Effector memory CD8-positive, alpha-beta T cell (primary cell): ENCODE measurements around the gene KRTCAP2.
"Not testable (repeated sequence)": the region's sequence is repeated elsewhere in the genome, so short reads cannot be mapped to it uniquely, and the experiment has no call there.

Experiments
- ATAC-seq: fragments of 150-1000 bp; cut with Tn5 transposase; replicated peaks from 2 replicates; pipeline ENCODE4 v1.10.0; 2021; ENCODE audit warnings: mild to moderate bottlenecking, moderate library complexity
- DNase-seq, 3 experiments: peaks; one replicate each; pipeline ENCODE4 v3.0.0; 2021
- H3K27ac Mint-ChIP-seq, 2 donors: one replicate each; pipeline ENCODE4 v1.8.0; 2022; ENCODE audit warnings: mild to moderate bottlenecking in 2 of 2, mixed read lengths in 2 of 2, moderate library complexity in 2 of 2
- H3K27me3 Mint-ChIP-seq, 2 donors: one replicate each; pipeline ENCODE4 v1.8.0; 2022; ENCODE audit warnings: mixed read lengths in 2 of 2
- H3K36me3 Mint-ChIP-seq: one replicate; pipeline ENCODE4 v1.8.0; 2022; ENCODE audit warnings: mild to moderate bottlenecking, moderate library complexity, mixed read lengths; ENCODE audit not compliant: insufficient read depth
- H3K4me1 Mint-ChIP-seq, 2 donors: one replicate each; pipeline ENCODE4 v1.8.0; 2022; ENCODE audit warnings: low read depth in 2 of 2, mixed read lengths in 2 of 2
- H3K4me3 Mint-ChIP-seq, 2 donors: one replicate each; pipeline ENCODE4 v1.8.0; 2022; ENCODE audit warnings: mild to moderate bottlenecking in 2 of 2, mixed read lengths in 2 of 2, moderate library complexity in 2 of 2
- H3K9me3 Mint-ChIP-seq, 2 donors: one replicate each; pipeline ENCODE4 v1.8.0; 2022; ENCODE audit warnings: mixed read lengths in 2 of 2
- total RNA-seq, 9 experiments: gene quantifications; one replicate each; lab custom pipeline; 2026; lab: John Stamatoyannopoulos, UW

KRTCAP2 gene
- total RNA-seq: 3.2 to 9.3 (median 4.3) reads per million in 9 experiments

DNA sequence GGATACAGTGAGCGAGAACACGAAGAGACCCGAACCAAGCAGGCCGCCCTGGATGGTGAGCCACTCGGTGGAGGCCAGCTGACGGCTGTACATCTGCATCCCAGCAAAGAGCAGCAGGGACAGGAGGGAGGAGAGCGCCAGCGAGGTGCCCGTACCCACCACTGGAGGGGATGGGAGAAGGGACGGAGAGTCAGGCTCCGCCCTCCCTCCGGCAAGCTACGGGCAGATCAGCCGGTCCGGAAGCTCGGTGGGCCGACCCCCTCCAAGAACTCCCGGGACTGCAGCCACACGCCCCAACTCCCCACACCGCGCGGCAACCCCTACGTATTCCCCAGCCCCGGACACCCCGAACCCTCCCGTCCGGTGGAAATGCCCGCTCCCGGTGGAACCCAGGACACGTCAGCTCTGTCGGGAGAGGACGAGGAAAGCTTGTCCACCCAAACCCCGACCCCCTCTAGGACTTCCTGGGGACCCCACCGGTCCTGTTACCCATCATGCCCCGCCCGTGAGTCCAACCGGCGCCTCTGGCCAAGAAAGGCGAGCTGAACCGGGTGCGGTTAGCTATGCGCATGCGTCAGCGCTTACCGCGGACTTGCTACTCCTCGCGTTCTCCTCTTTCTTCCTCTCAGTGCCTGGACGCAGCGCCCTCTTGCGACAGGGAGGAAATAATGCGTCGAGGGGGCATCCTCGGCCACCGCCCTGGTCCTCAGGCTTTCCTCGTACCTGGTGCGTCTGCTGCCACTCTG lies at the start of gene KRTCAP2:
Gene KRTCAP2 (minus strand): TSS at position 573 of the 746 bp plus-strand sequence. CDS start 80 bp downstream, at position 493.
- Mint-ChIP-seq H3K27me3 (no peaks in the 10 kb centered on the region), H3K36me3 (peaks cover 44% of the 10 kb centered on the region), H3K4me3 (peak within 1 kb of the TSS; percentile 99), H3K27ac (peak within 1 kb of the TSS; percentile 99), H3K9me3 (no peaks in the 10 kb centered on the region), H3K4me1 (peaks cover 39% of the 10 kb centered on the region in 2 donors)
- ATAC-seq (peak; percentile 84), DNase-seq (peak; percentile 89 to 92 (median 92))

DNA sequence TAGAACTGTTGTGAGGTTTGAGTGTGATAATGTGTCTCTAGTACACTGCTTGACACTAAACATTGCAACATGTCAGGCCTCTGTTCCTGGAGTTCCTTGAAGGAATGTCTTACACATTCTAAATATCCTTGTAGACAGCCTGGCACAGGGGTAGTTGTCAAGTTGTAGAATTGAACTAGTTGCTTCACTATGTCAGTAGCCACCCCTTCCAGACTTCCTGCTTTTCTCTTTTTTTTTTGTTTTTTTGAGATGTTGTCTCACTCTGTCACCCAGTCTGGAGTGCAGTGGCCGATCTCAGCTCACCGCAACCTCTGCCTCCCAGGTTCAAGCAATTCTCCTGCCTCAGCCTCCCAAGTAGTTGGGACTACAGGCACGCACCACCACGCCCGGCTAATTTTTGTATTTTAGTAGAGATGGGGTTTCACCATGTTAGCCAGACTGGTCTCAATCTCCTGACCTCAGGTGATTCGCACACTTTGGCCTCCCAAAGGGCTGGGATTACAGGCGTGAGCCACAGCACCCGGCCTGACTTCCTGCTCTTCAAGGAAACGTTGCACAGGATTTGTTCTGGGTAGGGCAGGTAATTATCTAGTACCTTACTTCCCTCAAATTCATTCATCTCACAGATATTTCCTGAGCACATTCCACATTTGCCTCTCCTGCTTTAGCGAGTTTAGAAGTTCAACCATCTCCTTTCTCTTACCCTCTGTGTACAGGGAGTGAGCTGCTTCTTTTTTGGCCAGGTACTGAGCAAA lies 47.3 kb upstream of the KRTCAP2 start:
- H3K4me1 Mint-ChIP-seq: peaks cover 15% of the 10 kb centered on the region in 2 donors
- DNase-seq, H3K4me3 Mint-ChIP-seq, H3K36me3 Mint-ChIP-seq, H3K9me3 Mint-ChIP-seq, H3K27me3 Mint-ChIP-seq: not testable (repeated sequence)
- peak overlapping the region; percentile 69 to 82 for H3K27ac Mint-ChIP-seq
- ATAC-seq: peak; percentile 12

GRCh38 chr1:155219592-155220031 lies 46.5 kb upstream of the KRTCAP2 start:
- peak; percentile 85 for ATAC-seq
- peak overlapping the region; percentile 29 to 35 for H3K4me3 Mint-ChIP-seq
- H3K27me3 Mint-ChIP-seq: no peaks in the 10 kb centered on the region
- H3K9me3 Mint-ChIP-seq: no peaks in the 10 kb centered on the region
- peaks cover 15 to 20% of the 10 kb centered on the region in 2 donors for H3K4me1 Mint-ChIP-seq
- no peak for DNase-seq
- H3K27ac Mint-ChIP-seq: peak overlapping the region; percentile 69 to 82
- no peaks in the 10 kb centered on the region for H3K36me3 Mint-ChIP-seq

- H3K4me1 Mint-ChIP-seq: peaks cover 15 to 20% of the 10 kb centered on the region in 2 donors
- no peaks in the 10 kb centered on the region for H3K36me3 Mint-ChIP-seq
- H3K4me3 Mint-ChIP-seq: peak overlapping the region; percentile 29 to 35
- H3K9me3 Mint-ChIP-seq: no peaks in the 10 kb centered on the region
- no peaks in the 10 kb centered on the region for H3K27me3 Mint-ChIP-seq
- no peak for DNase-seq
- peak overlapping the region; percentile 69 to 82 for H3K27ac Mint-ChIP-seq
- ATAC-seq: no peak
Measured at GRCh38 chr1:155218854-155219591, 45.9 kb upstream of the KRTCAP2 start.

GRCh38 chr1:155214702-155215101 lies 41.6 kb upstream of the KRTCAP2 start:
- ATAC-seq: peak; percentile 54
- not testable (repeated sequence) for H3K36me3 Mint-ChIP-seq, H3K4me3 Mint-ChIP-seq, H3K9me3 Mint-ChIP-seq, DNase-seq, H3K27me3 Mint-ChIP-seq
- H3K27ac Mint-ChIP-seq: peak overlapping the region in 1 of 2 donors; percentile 65
- H3K4me1 Mint-ChIP-seq: peaks cover 16 to 20% of the 10 kb centered on the region in 2 donors

GRCh38 chr1:155212051-155212440 lies 38.9 kb upstream of the KRTCAP2 start:
- not testable (repeated sequence) for H3K27ac Mint-ChIP-seq, H3K27me3 Mint-ChIP-seq, DNase-seq, H3K9me3 Mint-ChIP-seq, H3K4me3 Mint-ChIP-seq, ATAC-seq
- Mint-ChIP-seq H3K36me3 (peaks cover 28% of the 10 kb centered on the region), H3K4me1 (peaks cover 22 to 26% of the 10 kb centered on the region in 2 donors)

- ATAC-seq, DNase-seq, H3K4me3 Mint-ChIP-seq, H3K9me3 Mint-ChIP-seq, H3K27me3 Mint-ChIP-seq, H3K27ac Mint-ChIP-seq: not testable (repeated sequence)
- H3K4me1 Mint-ChIP-seq: peaks cover 26 to 29% of the 10 kb centered on the region in 2 donors
- peaks cover 30% of the 10 kb centered on the region for H3K36me3 Mint-ChIP-seq
Measured at GRCh38 chr1:155211381-155212050, 38.4 kb upstream of the KRTCAP2 start.

- ATAC-seq: no peak
- Mint-ChIP-seq H3K9me3 (no peaks in the 10 kb centered on the region), H3K27me3 (no peaks in the 10 kb centered on the region), H3K4me1 (peaks cover 26 to 29% of the 10 kb centered on the region in 2 donors), H3K36me3 (peaks cover 30% of the 10 kb centered on the region), H3K27ac (peak overlapping the region in 1 of 2 donors; percentile 82), H3K4me3 (peak overlapping the region; percentile 84 to 88)
- DNase-seq: no peak
Measured at GRCh38 chr1:155210314-155211104, 37.4 kb upstream of the KRTCAP2 start.

DNA sequence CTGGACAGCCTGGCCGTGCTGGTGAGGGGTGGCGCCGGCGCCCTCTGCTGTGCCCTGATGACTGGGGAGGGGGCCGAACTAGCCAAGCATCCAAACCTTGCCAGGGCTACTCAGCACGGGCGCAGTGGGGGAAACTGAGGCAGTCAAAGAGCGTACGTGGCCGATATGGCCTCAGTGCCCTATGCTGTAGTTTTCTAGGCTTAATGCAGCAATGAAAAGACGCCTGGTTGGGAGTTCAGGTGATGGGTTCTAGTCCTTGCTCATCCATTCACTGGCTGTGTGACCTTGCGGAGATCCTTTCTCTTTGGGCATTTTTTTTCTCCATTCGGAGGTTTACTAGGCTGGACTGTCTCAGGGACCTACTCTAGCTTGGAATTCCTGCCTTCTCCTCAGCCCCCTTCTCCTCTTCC lies 36.2 kb upstream of the KRTCAP2 start:
- ATAC-seq: no peak
- Mint-ChIP-seq H3K36me3 (peaks cover 30% of the 10 kb centered on the region), H3K27me3 (no peaks in the 10 kb centered on the region), H3K4me3 (peak overlapping the region; percentile 84 to 88), H3K9me3 (no peaks in the 10 kb centered on the region), H3K4me1 (peaks cover 24 to 26% of the 10 kb centered on the region in 2 donors), H3K27ac (peak overlapping the region; percentile 98)
- DNase-seq: no peak

DNA sequence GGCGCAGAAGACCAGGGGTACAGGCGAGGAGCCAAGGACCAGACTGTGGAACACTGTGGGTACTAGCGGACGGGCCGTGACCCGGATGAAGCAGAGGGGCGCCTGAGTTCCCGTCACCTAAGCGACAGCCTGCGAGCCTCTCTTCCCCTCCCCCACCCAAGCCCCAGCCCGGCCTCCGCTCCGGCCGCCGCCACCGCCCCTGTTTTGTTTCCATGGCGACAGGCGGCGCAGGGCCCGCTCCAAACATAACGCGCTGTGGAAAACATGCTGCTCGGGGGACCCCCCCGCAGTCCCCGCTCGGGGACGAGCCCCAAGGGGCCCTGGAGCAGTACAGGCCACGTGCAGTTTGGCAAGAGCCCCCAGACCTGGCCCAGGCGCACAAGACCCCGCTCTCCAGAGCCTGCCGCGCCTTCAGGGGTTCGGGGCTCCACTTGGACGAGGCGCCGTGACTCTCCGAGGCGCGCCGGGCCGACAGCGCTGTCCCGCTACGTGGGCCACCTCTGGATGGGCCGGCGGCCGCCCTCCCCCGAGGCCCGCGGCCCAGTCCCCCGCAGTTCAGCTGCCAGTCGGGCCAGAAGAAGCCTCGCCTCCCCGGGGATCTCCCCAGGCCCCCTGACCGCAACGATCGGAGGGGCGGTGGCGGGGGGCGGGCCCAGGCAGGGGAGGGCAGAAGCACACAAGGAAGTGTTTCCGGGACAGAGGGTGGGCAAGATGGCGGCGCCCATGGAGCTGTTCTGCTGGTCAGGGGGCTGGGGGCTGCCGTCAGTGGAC lies 35.6 kb upstream of the KRTCAP2 start, which contains the start of gene MTX1:
Gene MTX1 (plus strand): TSS at position 155 of the 771 bp plus-strand sequence. CDS start 110 bp downstream, at position 265.
- peak within 1 kb of the TSS; percentile 98 for H3K27ac Mint-ChIP-seq
- peaks cover 24 to 26% of the 10 kb centered on the region in 2 donors for H3K4me1 Mint-ChIP-seq
- no peaks in the 10 kb centered on the region for H3K9me3 Mint-ChIP-seq
- DNase-seq: peak; percentile 85 to 91 (median 90)
- peak; percentile 83 for ATAC-seq
- H3K27me3 Mint-ChIP-seq: no peaks in the 10 kb centered on the region
- H3K36me3 Mint-ChIP-seq: peaks cover 30% of the 10 kb centered on the region
- H3K4me3 Mint-ChIP-seq: peak within 1 kb of the TSS; percentile 84 to 88

DNA sequence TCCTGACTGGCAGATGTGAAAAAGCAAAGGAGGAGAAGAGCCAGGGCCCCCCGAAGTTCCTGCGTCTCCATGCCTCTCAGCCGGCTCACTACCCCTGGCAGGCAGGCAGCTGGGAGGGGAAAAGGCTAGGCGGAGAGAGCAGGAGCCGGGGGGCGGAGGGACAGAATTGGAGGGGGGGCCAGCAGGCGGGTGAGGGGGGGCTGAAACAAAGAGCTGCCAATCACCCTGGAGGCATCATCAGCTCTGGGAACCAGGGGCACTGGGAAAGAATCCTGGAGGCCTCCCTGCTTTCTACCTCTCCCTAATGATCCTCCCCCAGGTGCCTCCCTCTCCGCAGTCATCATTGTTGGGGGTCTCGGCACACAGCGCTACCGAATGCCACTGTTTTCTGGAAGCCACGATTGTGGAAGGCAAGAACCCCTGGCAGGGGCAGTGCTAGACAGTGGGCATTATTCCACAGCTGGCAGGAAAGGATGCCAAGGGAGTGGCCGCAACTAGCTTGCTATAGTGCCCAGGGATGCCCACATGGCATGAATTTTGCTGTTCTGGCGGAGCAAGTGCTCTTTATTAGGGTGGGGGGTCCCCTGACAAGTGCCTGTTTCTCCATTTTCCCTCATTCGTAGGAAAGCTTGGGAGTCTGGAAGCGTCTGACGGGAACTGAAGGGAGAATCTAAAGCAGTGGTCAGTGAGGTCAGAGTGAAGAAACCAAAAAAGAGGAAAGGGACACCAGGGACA lies 34.9 kb upstream of the KRTCAP2 start, which contains the start of gene THBS3:
Gene THBS3 (minus strand): TSS at position 92 of the 735 bp plus-strand sequence. CDS start 21 bp downstream, at position 71.
- Mint-ChIP-seq H3K36me3 (peaks cover 30% of the 10 kb centered on the region), H3K4me1 (peaks cover 24 to 26% of the 10 kb centered on the region in 2 donors), H3K27ac (peak within 1 kb of the TSS; percentile 98), H3K27me3 (no peaks in the 10 kb centered on the region), H3K9me3 (no peaks in the 10 kb centered on the region), H3K4me3 (peak within 1 kb of the TSS; percentile 84 to 88)
- ATAC-seq: no peak
- DNase-seq: no peak
